Testis (tissue), 2 donors: ENCODE data around the gene FBP1.

Experiments
- POLR2A ChIP-seq: fragments of 450-650 bp; IDR thresholded peaks from one replicate; pipeline ENCODE4 v1.6.1; 2017; ENCODE audit warnings: antibody characterized with exemption, mild to moderate bottlenecking, moderate library complexity
- TF ChIP-seq, protein P1 (sequence below), 3 experiments: fragments of 450-650 bp in 2 of 3; fragments of 200-600 bp in 1 of 3; sonication (generic) in 1 of 3; IDR thresholded peaks; one replicate each; pipeline ENCODE4 v1.5.1; 2016 to 2019; ENCODE audit warnings: antibody characterized with exemption in 3 of 3, mild to moderate bottlenecking in 2 of 3, moderate library complexity in 1 of 3

DNA sequence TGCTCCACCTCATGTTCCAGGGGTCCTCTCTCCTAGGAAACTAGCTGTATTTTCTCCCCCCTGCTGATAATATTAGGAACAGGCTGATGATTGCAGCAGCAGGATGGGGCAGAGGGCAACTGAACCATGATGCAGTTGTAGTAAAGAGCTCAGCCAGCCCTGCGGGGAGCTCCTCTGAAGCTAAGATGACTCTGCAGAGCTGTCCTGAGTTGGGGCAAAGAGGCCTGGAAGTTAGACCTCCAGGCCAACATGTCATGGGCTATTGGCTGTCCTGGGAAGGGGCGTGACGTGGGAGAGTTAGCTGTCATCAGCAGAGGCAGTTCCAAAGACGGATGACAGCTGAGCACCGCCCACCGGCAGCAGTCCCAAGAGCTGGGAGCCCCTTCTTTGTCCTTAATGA lies 6.6 kb upstream of the FBP1 start:
- no peak for TF ChIP-seq POLR2A
- TF ChIP-seq, protein P1, sequence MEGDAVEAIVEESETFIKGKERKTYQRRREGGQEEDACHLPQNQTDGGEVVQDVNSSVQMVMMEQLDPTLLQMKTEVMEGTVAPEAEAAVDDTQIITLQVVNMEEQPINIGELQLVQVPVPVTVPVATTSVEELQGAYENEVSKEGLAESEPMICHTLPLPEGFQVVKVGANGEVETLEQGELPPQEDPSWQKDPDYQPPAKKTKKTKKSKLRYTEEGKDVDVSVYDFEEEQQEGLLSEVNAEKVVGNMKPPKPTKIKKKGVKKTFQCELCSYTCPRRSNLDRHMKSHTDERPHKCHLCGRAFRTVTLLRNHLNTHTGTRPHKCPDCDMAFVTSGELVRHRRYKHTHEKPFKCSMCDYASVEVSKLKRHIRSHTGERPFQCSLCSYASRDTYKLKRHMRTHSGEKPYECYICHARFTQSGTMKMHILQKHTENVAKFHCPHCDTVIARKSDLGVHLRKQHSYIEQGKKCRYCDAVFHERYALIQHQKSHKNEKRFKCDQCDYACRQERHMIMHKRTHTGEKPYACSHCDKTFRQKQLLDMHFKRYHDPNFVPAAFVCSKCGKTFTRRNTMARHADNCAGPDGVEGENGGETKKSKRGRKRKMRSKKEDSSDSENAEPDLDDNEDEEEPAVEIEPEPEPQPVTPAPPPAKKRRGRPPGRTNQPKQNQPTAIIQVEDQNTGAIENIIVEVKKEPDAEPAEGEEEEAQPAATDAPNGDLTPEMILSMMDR (IDR thresholded peaks at IDR 0.05): no peak
